Panc1 (cell line): ENCODE data around the gene CNTN4. TPM values are rescaled to one million over a fixed set of nuclear protein-coding genes. Genes with fewer than 3 reads are reported as not detected.

Source experiments
- ATAC-seq: fragments of 200-7000 bp; cut with Tn5 transposase; 2 replicates; pipeline ENCODE4 v1.9.1; 2020; ENCODE audit warnings: mild to moderate bottlenecking, moderate library complexity
- BruUV-seq: library from RNA; stranded (reverse); fragments of 400-500 nt; replicated peaks from 2 replicates; lab custom pipeline; 2021; lab: Mats Ljungman, UMichigan
- CTCF ChIA-PET: fragments of 300-600 bp; sonication (Branson Sonifier 250); formaldehyde crosslinking; loops from one replicate; lab custom pipeline; 2022; ENCODE audit warnings: antibody characterized with exemption; lab: Charles Lee
- POLR2A ChIA-PET: fragments of 300-600 bp; sonication (Branson Sonifier 250); formaldehyde crosslinking; loops from one replicate; lab custom pipeline; 2022; ENCODE audit warnings: antibody characterized with exemption; lab: Charles Lee
- DNase-seq: peaks from one replicate; pipeline ENCODE4 v3.0.0-alpha.2; 2010; ENCODE audit warnings: low read depth, low spot score
- H3K27ac ChIP-seq: 2 replicates; pipeline ENCODE4 v1.5.1; 2011; ENCODE audit warnings: mild to moderate bottlenecking, low read length, inconsistent platforms
- H3K27me3 ChIP-seq: fragments of 200-500 bp; sonication (Bioruptor generic); 2 replicates; pipeline ENCODE4 v1.6.0; 2014; ENCODE audit warnings: low read length, inconsistent platforms; ENCODE audit not compliant: control insufficient read depth, insufficient read depth
- H3K36me3 ChIP-seq: fragments of 200-500 bp; sonication (Bioruptor generic); 2 replicates; pipeline ENCODE4 v1.5.1; 2014; ENCODE audit warnings: inconsistent platforms, mild to moderate bottlenecking, low read length, moderate library complexity; ENCODE audit not compliant: control insufficient read depth, insufficient read depth
- H3K4me1 ChIP-seq: 2 replicates; pipeline ENCODE4 v1.5.1; 2011; ENCODE audit warnings: inconsistent platforms, mild to moderate bottlenecking, low read length, moderate library complexity; ENCODE audit not compliant: control insufficient read depth, insufficient read depth
- H3K4me3 ChIP-seq, 2 experiments: 2 replicates each; pipeline ENCODE4 v1.5.1; 2011 to 2012; ENCODE audit warnings: low read depth in 2 of 2, low read length in 2 of 2, mild to moderate bottlenecking in 2 of 2, inconsistent platforms in 1 of 2, moderate library complexity in 1 of 2
- H3K9me3 ChIP-seq: fragments of 200-500 bp; sonication (Bioruptor generic); 2 replicates; pipeline ENCODE4 v1.5.1; 2014; ENCODE audit warnings: low read depth, mild to moderate bottlenecking, inconsistent platforms, low read length, moderate library complexity; ENCODE audit not compliant: control insufficient read depth, insufficient read depth
- CTCF ChIP-seq: fragments of 450-650 bp; IDR thresholded peaks from 2 replicates; pipeline ENCODE4 v1.5.1; 2017; ENCODE audit warnings: mild to moderate bottlenecking
- POLR2AphosphoS5 ChIP-seq: IDR thresholded peaks from 2 replicates; pipeline ENCODE4 v1.6.1; 2012; ENCODE audit warnings: mild to moderate bottlenecking, low read depth, low read length, moderate library complexity
- REST ChIP-seq, 2 experiments: IDR thresholded peaks; 2 replicates each; pipeline ENCODE4 v1.6.1; 2011 to 2012; ENCODE audit warnings: low read depth in 2 of 2, control low read depth in 1 of 2, low read length in 1 of 2, mild to moderate bottlenecking in 1 of 2, moderate library complexity in 1 of 2; ENCODE audit not compliant: insufficient read depth in 1 of 2
- SIN3A ChIP-seq: IDR thresholded peaks from 2 replicates; pipeline ENCODE4 v1.6.1; 2012; ENCODE audit warnings: low read depth, mild to moderate bottlenecking, low read length, moderate library complexity, borderline replicate concordance; ENCODE audit not compliant: insufficient read depth
- TCF7L2 ChIP-seq: IDR thresholded peaks from 2 replicates; pipeline ENCODE4 v1.6.1; 2011; ENCODE audit warnings: mild to moderate bottlenecking, low read depth, low read length, inconsistent platforms
- in situ Hi-C: cut with HindIII; loops from 2 replicates; pipeline ENCODE4 v1.10.0; 2016; ENCODE audit warnings: low sequenced_read_pairs, low pct_unique_long_range_greater_than_20kb
- intact Hi-C: fragments of 100-400 bp; cut with micrococcal nuclease; formaldehyde crosslinking; loops from one replicate; pipeline ENCODE4 v1.10.0; 2022; ENCODE audit not compliant: unreplicated experiment
- total RNA-seq: library from RNA; stranded (reverse); gene quantifications from one replicate; pipeline ENCODE4 v1.2.1, GENCODE V29; 2021; ENCODE audit not compliant: unreplicated experiment

The CNTN4 gene
- total RNA-seq, 1 experiment from 2014 or later = not detected

- ATAC-seq (no peak), DNase-seq (no peak)
- no peak overlapping the region for H3K27ac ChIP-seq
- no peak for TF ChIP-seq SIN3A
- ChIA-PET POLR2A (no interaction called here), CTCF (no interaction called here)
- no TSS peak for BruUV-seq
- H3K36me3 ChIP-seq = no peaks in the 10 kb centered on the region
- H3K4me3 ChIP-seq = no peak overlapping the region
- H3K9me3 ChIP-seq = no peaks in the 10 kb centered on the region
- no peaks in the 10 kb centered on the region for H3K27me3 ChIP-seq
- H3K4me1 ChIP-seq = no peaks in the 10 kb centered on the region
- in situ Hi-C loops = no loop called here
- intact Hi-C loops = no loop called here
These were observed 419.0 kb downstream of the CNTN4 start for GRCh38 chr3:2517500-2518172.

DNA sequence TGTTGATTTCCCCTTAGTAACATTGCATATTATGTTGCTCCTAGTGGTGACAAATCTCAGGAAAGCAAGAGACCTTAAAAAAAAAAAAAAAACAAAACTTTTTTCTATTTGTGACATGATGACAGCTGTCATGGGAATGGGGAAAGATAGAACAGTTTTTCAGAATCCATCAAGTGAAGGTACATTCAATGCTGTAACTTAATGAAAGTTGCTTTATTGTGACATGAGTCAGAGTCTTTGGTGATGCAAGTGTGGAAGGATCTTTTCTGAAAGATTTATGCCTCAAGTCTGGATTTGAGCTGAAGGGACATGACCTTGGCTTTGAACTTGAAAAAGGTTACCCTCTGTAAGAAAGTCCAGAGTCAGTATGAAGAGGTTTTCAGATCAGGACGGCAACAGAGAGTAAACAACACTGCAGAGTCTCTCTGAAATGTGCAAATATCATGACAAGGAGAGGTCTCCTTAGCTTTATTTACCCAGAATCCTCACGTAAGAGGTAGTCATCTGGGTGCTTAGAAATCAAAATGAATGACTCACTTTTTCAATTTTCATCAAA, 424.7 kb downstream of the CNTN4 start:
- no TSS peak for BruUV-seq
- Histone ChIP-seq H3K27ac (no peak overlapping the region), H3K4me3 (no peak overlapping the region), H3K4me1 (no peaks in the 10 kb centered on the region), H3K36me3 (no peaks in the 10 kb centered on the region), H3K9me3 (no peaks in the 10 kb centered on the region), H3K27me3 (no peaks in the 10 kb centered on the region)
- DNase-seq (no peak), ATAC-seq (no peak)
- TF ChIP-seq CTCF (no peak), TCF7L2 (no peak), SIN3A (no peak), REST (IDR thresholded peaks at IDR 0.05; ENCODE audit: insufficient read depth in 1 of 2, low read depth in 2 of 2, low read length in 1 of 2) (no peak), POLR2AphosphoS5 (no peak)
- intact Hi-C loops (no loop called here), in situ Hi-C loops (no loop called here)
- ChIA-PET CTCF (no interaction called here), POLR2A (no interaction called here)

DNA sequence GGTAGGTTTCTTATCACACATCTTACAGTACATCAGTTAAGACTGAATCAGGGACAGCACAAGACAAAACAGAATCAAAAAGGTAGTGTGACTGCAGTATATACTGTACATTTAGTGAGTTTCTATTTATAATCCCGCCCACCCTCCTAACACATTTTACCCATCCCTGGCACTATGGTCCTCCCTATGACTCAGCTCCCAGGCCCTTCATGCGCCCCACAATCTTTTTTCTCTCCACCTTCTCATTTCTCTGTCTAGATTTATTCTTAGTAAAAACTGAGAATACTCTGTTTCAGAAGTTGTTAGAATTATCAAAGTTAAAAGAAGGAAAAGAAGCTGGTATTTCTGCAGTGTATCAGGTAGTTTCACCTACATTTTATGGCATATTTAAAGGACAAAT, 427.3 kb downstream of the CNTN4 start:
- intact Hi-C loops = no loop called here

More for the DNA sequence above, 427.3 kb downstream of the CNTN4 start:
- ChIA-PET CTCF (no interaction called here), POLR2A (no interaction called here)
- Histone ChIP-seq H3K9me3 (no peaks in the 10 kb centered on the region), H3K27me3 (no peaks in the 10 kb centered on the region), H3K36me3 (no peaks in the 10 kb centered on the region), H3K4me3 (no peak overlapping the region), H3K27ac (no peak overlapping the region), H3K4me1 (no peaks in the 10 kb centered on the region)
- BruUV-seq = no TSS peak
- TF ChIP-seq REST (IDR thresholded peaks at IDR 0.05; ENCODE audit: insufficient read depth in 1 of 2, low read depth in 2 of 2, low read length in 1 of 2) = no peak
- TF ChIP-seq CTCF = no peak
- no peak for TF ChIP-seq POLR2AphosphoS5
- no peak for TF ChIP-seq SIN3A
- TF ChIP-seq TCF7L2 = no peak
- ATAC-seq (no peak), DNase-seq (no peak)
- in situ Hi-C loops = no loop called here
